ENCODE data around the gene ADAT2. TPM values are rescaled to one million over a fixed set of nuclear protein-coding genes. Genes with fewer than 3 reads are reported as not detected.

Gene ADAT2
- total and polyA plus RNA-seq, 12 donors, result 0.61 to 18.6 (median 6.3) TPM

- Histone ChIP-seq H3K36me3 (replicated peaks in 1 of 2) (no peaks in the 10 kb centered on the region), H3K4me1 (replicated peaks in 1 of 2) (no peaks in the 10 kb centered on the region), H3K4me3 (no peak overlapping the region), H3K9me3 (replicated peaks in 1 of 3) (no peaks in the 10 kb centered on the region), H3K27ac (no peak overlapping the region), H3K27me3 (no peaks in the 10 kb centered on the region)
- WGBS, 4 donors, result 87 to 91% (median 88%) methylated on average over 10 of the region's 10 CpGs
- intact Hi-C loops (cut with DNase I), result no loop called here
- TF ChIP-seq CTCF (IDR thresholded peaks at IDR 0.05) (no peak), POLR2A (IDR thresholded peaks at IDR 0.05) (no peak)
- DNase-seq, result no peak
Observed at GRCh38 chr6:143396497-143397226, 53.8 kb downstream of the ADAT2 start.

- no peak for DNase-seq
- Histone ChIP-seq H3K27ac (no peak overlapping the region), H3K9me3 (replicated peaks in 1 of 3) (no peaks in the 10 kb centered on the region), H3K36me3 (replicated peaks in 1 of 2) (no peaks in the 10 kb centered on the region), H3K27me3 (no peaks in the 10 kb centered on the region), H3K4me1 (replicated peaks in 1 of 2) (no peaks in the 10 kb centered on the region), H3K4me3 (no peak overlapping the region)
- TF ChIP-seq POLR2A (IDR thresholded peaks at IDR 0.05) (no peak), CTCF (IDR thresholded peaks at IDR 0.05) (no peak)
- WGBS, 4 donors, result 89 to 93% (median 91%) methylated on average over 5 of the region's 5 CpGs
- intact Hi-C loops (cut with DNase I), result no loop called here
Observed at GRCh38 chr6:143395699-143396098, 54.8 kb downstream of the ADAT2 start.

- no peak overlapping the region for H3K27ac ChIP-seq
- no peak for TF ChIP-seq POLR2A (IDR thresholded peaks at IDR 0.05)
- no peak for TF ChIP-seq CTCF (IDR thresholded peaks at IDR 0.05)
- H3K9me3 ChIP-seq (replicated peaks in 1 of 3), result no peaks in the 10 kb centered on the region
- H3K4me1 ChIP-seq (replicated peaks in 1 of 2), result no peaks in the 10 kb centered on the region
- DNase-seq, result no peak
- 76 to 90% (median 84%) methylated on average over 4 of the region's 4 CpGs for WGBS, 4 donors
- no peak overlapping the region for H3K4me3 ChIP-seq
- no peaks in the 10 kb centered on the region for H3K27me3 ChIP-seq
- no peaks in the 10 kb centered on the region for H3K36me3 ChIP-seq (replicated peaks in 1 of 2)
- intact Hi-C loops (cut with DNase I), result no loop called here
Observed at GRCh38 chr6:143394389-143394788, 56.1 kb downstream of the ADAT2 start.

- no peaks in the 10 kb centered on the region for H3K4me1 ChIP-seq (replicated peaks in 1 of 2)
- no peak overlapping the region for H3K27ac ChIP-seq
- DNase-seq, result no peak
- no peak overlapping the region for H3K4me3 ChIP-seq
- 75 to 86% (median 81%) methylated on average over 3 of the region's 3 CpGs for WGBS, 4 donors
- no peaks in the 10 kb centered on the region for H3K9me3 ChIP-seq (replicated peaks in 1 of 3)
- TF ChIP-seq POLR2A (IDR thresholded peaks at IDR 0.05), result no peak
- no peak for TF ChIP-seq CTCF (IDR thresholded peaks at IDR 0.05)
- H3K27me3 ChIP-seq, result no peaks in the 10 kb centered on the region
- no peaks in the 10 kb centered on the region for H3K36me3 ChIP-seq (replicated peaks in 1 of 2)
- intact Hi-C loops (cut with DNase I), result no loop called here
Observed at GRCh38 chr6:143390278-143390677, 60.2 kb downstream of the ADAT2 start.
